Erythroblast (primary cell): ENCODE measurements around the gene SLC30A10.
"Not testable (repeated sequence)": the region's sequence is repeated elsewhere in the genome, so short reads cannot be mapped to it uniquely, and the experiment has no call there.

Source experiments
- GATA1 ChIP-seq: IDR thresholded peaks from 2 replicates; pipeline ENCODE4 v1.6.1; 2011; ENCODE audit warnings: low read depth, mild to moderate bottlenecking, control low read depth, low read length, moderate library complexity
- POLR2A ChIP-seq: IDR thresholded peaks from 2 replicates; pipeline ENCODE4 v1.6.1; 2011; ENCODE audit warnings: mild to moderate bottlenecking, low read length

GRCh38 chr1:219891846-219892245, 36.5 kb downstream of the SLC30A10 start:
- not testable (repeated sequence) for TF ChIP-seq POLR2A, GATA1
